MCF 10A (cell line): ENCODE measurements around the gene ALDH8A1. TPM values are rescaled to one million over a fixed set of nuclear protein-coding genes. Genes with fewer than 3 reads are reported as not detected.
A peak's percentile ranks its signal among the peaks of the same experiment; 100 is the strongest.

Experiments
- BruUV-seq: library from RNA; stranded (reverse); fragments of 400-500 nt; replicated peaks from 2 replicates; lab custom pipeline; 2021; lab: Mats Ljungman, UMichigan
- CTCF ChIA-PET: fragments of 300-600 bp; sonication (Branson Sonifier 250); formaldehyde crosslinking; extraction: SDS; loops from one replicate; lab custom pipeline; 2021; ENCODE audit warnings: antibody characterized with exemption, inconsistent platforms; lab: Yijun Ruan, JAX
- POLR2A ChIA-PET: fragments of 300-600, 350-650 bp; sonication (Branson Sonifier 250); formaldehyde crosslinking; extraction: SDS; loops from one replicate; lab custom pipeline; 2020; ENCODE audit warnings: antibody characterized with exemption, inconsistent platforms; lab: Yijun Ruan, JAX
- DNase-seq: peaks from one replicate; pipeline ENCODE4 v3.0.0-alpha.2; 2018; ENCODE audit not compliant: unreplicated experiment
- H3K27ac Mint-ChIP-seq: one replicate; pipeline ENCODE4 v1.8.0; 2022; ENCODE audit warnings: mild to moderate bottlenecking, low read depth, mixed read lengths; ENCODE audit not compliant: unreplicated experiment
- H3K27me3 Mint-ChIP-seq: one replicate; pipeline ENCODE4 v1.8.0; 2022; ENCODE audit warnings: mixed read lengths; ENCODE audit not compliant: insufficient read depth, unreplicated experiment
- H3K36me3 Mint-ChIP-seq: one replicate; pipeline ENCODE4 v1.8.0; 2022; ENCODE audit warnings: mild to moderate bottlenecking, moderate library complexity, mixed read lengths; ENCODE audit not compliant: insufficient read depth, unreplicated experiment
- H3K4me1 Mint-ChIP-seq: one replicate; pipeline ENCODE4 v1.8.0; 2022; ENCODE audit warnings: mixed read lengths; ENCODE audit not compliant: insufficient read depth, unreplicated experiment
- H3K4me3 Mint-ChIP-seq: one replicate; pipeline ENCODE4 v1.8.0; 2022; ENCODE audit warnings: mild to moderate bottlenecking, moderate library complexity, mixed read lengths; ENCODE audit not compliant: unreplicated experiment
- H3K9me3 Mint-ChIP-seq: one replicate; pipeline ENCODE4 v1.8.0; 2022; ENCODE audit warnings: mixed read lengths; ENCODE audit not compliant: unreplicated experiment
- intact Hi-C: fragments of 100-400 bp; cut with micrococcal nuclease; formaldehyde crosslinking; loops from 2 replicates; pipeline ENCODE4 v1.14.1; 2022
- total RNA-seq: library from RNA; stranded (reverse); gene quantifications from 2 replicates; pipeline ENCODE4 v1.2.3, GENCODE V29; 2022
- TF ChIP-seq, protein P1 (sequence below): fragments of 200-600 bp; IDR thresholded peaks from one replicate; pipeline ENCODE4 v1.8.0; 2022; ENCODE audit warnings: antibody characterized with exemption, mild to moderate bottlenecking; ENCODE audit not compliant: unreplicated experiment

Gene ALDH8A1
- total RNA-seq, 1 experiment from 2014 or later = 1.1 TPM

DNA sequence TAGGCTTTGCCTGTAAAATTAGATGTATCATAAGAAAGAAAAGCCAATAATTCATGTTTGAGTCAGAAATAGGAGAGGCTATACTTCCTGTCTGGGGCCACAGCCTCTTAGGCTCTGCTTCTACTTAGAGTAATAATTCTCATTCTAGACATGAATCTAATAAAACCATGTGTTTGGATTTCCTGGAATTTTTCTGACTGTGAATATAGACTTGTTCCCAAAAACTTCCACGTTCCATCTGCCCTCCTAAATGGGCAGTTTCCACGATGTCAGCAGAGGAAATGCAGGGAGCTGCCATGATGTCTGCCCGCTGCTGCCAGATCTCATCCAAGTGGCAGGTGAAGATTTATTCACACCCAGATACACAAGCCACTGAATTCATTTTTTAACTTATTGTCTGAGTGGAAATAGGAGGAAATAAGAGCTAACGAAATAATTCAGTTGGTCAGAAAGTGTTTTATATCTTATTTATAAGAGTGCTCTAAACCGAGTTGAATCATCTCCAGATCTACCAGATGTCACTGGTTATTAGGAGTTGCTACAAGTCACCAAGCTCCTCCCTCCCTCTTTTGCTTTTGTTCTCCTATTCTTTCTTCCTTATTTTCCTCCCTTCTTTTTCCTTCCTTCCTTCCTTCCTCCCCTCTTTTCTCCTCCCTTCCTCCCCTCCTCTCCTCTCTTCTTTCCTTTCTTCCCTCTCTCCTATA, 69.3 kb downstream of the ALDH8A1 start:
- Mint-ChIP-seq H3K27me3 (no peaks in the 10 kb centered on the region), H3K36me3 (no peaks in the 10 kb centered on the region), H3K4me1 (peaks cover 16% of the 10 kb centered on the region), H3K4me3 (no peak overlapping the region), H3K27ac (no peak overlapping the region), H3K9me3 (no peaks in the 10 kb centered on the region)
- no TSS peak for BruUV-seq
- intact Hi-C loops = loop anchor here (5.0 kb wide), 2 partner anchors 238 to 958 kb away; no protein-coding TSS in a partner anchor
- ChIA-PET CTCF (interaction anchor here (0.7 to 7.0 kb wide), 15 partner anchors 9 to 922 kb away, joined by 3 to 147 read pairs (median 4); no protein-coding TSS in a partner anchor), POLR2A (interaction anchor here (0.8 to 4.4 kb wide), 2 partner anchors 28 to 53 kb away, joined by 3 to 41 read pairs; no protein-coding TSS in a partner anchor)
- TF ChIP-seq, protein P1, sequence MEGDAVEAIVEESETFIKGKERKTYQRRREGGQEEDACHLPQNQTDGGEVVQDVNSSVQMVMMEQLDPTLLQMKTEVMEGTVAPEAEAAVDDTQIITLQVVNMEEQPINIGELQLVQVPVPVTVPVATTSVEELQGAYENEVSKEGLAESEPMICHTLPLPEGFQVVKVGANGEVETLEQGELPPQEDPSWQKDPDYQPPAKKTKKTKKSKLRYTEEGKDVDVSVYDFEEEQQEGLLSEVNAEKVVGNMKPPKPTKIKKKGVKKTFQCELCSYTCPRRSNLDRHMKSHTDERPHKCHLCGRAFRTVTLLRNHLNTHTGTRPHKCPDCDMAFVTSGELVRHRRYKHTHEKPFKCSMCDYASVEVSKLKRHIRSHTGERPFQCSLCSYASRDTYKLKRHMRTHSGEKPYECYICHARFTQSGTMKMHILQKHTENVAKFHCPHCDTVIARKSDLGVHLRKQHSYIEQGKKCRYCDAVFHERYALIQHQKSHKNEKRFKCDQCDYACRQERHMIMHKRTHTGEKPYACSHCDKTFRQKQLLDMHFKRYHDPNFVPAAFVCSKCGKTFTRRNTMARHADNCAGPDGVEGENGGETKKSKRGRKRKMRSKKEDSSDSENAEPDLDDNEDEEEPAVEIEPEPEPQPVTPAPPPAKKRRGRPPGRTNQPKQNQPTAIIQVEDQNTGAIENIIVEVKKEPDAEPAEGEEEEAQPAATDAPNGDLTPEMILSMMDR = no peak
- no peak for DNase-seq

DNA sequence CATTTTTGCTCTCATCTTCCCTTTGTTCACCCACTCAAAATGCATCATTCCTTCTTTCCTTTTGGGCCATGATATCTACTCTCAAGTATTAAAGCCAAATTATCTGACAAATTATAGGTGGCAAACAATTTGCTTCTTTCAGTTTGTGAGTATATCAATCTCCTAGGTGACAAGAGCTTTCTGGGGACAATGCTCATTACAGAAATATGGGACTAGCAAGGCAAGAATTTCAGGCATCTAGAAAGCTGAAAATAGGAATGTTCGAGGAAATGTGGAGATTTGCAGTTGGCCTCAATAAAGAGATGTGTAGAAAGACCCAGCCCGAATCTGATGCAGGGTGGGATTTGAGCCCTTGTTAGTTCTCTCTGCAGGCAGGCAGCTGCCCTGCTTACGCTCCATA, 71.8 kb downstream of the ALDH8A1 start:
- DNase-seq = no peak
- BruUV-seq = no TSS peak
- ChIA-PET CTCF (interaction anchor here (0.8 to 7.0 kb wide), 4 partner anchors 13 to 754 kb away, joined by 5 to 147 read pairs (median 12); no protein-coding TSS in a partner anchor), POLR2A (interaction anchor here (0.5 kb wide), 1 partner anchor 10 kb away, joined by 4 read pairs; no protein-coding TSS in a partner anchor)
- H3K4me1 Mint-ChIP-seq = peaks cover 16% of the 10 kb centered on the region
- H3K9me3 Mint-ChIP-seq = no peaks in the 10 kb centered on the region
- no peak overlapping the region for H3K4me3 Mint-ChIP-seq
- intact Hi-C loops = no loop called here
- TF ChIP-seq, protein P1 = no peak
- no peak overlapping the region for H3K27ac Mint-ChIP-seq
- H3K36me3 Mint-ChIP-seq = no peaks in the 10 kb centered on the region
- no peaks in the 10 kb centered on the region for H3K27me3 Mint-ChIP-seq

DNA sequence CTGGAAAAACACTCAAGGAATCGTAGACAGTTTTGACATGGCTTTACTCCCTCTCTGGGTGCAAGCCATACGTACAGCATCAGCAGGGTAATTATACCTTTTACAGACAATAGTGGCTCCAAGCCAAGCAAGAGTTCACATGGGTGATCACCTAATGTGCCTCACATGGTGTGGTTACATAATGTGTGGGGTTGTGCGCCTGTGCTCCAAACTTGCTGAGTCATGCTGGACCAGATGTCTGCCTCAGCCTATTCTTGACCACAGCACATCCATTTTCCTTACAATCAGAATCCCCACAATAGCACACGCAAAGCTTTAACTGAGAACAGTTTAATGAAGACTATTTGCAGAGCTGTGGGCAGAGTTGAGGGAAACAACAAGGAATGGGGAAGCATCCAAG, 74.5 kb downstream of the ALDH8A1 start:
- no peaks in the 10 kb centered on the region for H3K36me3 Mint-ChIP-seq
- H3K9me3 Mint-ChIP-seq = no peaks in the 10 kb centered on the region
- DNase-seq = peak; percentile 77
- POLR2A ChIA-PET = interaction anchor here (1.6 kb wide), 1 partner anchor 48 kb away, joined by 6 read pairs; no protein-coding TSS in a partner anchor
- BruUV-seq = no TSS peak
- TF ChIP-seq, protein P1 = no peak
- peaks cover 17% of the 10 kb centered on the region for H3K4me1 Mint-ChIP-seq
- no peak overlapping the region for H3K27ac Mint-ChIP-seq
- H3K27me3 Mint-ChIP-seq = no peaks in the 10 kb centered on the region
- intact Hi-C loops = no loop called here
- H3K4me3 Mint-ChIP-seq = no peak overlapping the region
- CTCF ChIA-PET = interaction anchor here (0.8 to 2.2 kb wide), 5 partner anchors 13 to 751 kb away, joined by 3 to 10 read pairs (median 4); no protein-coding TSS in a partner anchor
